HL-60 (cell line): ENCODE measurements around the gene PRDX3.

Source experiments
- POLR2AphosphoS5 ChIP-seq: IDR thresholded peaks from 2 replicates; pipeline ENCODE4 v1.6.1; 2012; ENCODE audit warnings: low read depth
- TF ChIP-seq, protein P1 (sequence below): IDR thresholded peaks from one replicate; pipeline ENCODE4 v1.5.1; 2011; ENCODE audit warnings: low read length, control low read depth, inconsistent platforms; ENCODE audit not compliant: insufficient read depth

DNA sequence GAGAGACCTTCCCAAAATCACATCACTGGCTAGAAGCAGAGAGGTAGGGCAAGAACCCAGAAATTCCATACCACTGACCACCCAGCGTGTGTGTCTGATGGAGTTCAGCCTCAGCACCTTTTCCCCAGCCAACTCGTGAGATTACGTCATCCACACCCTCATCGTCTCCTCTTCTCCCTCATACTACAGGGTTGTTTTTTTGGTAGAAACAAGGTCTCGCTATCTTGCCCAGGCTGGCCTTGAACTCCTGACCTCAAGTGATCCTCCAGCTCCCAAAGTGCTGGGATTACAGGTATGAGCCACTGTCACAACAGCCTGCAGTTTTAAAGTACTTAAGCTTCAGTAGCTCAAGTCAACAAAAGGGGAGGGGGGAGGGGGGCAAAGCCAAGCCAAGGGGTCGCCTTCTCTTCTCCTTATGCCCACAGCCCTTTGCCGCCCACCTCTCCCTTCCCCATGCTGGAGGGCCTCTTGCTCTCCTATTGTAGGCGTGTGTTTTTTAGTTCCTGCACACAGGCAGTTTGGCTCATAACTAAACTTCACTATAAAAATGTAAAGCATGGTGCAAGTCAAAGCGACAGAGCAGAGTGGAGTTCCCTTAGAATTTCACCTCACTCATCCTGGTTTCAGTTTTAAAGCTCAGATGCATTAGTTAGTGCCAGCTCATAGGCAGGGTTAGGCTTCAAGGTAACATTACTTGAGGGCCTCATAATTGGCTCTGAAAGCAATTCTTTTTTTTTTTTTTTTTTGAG, 5.2 kb upstream of the PRDX3 start:
- TF ChIP-seq, protein P1, sequence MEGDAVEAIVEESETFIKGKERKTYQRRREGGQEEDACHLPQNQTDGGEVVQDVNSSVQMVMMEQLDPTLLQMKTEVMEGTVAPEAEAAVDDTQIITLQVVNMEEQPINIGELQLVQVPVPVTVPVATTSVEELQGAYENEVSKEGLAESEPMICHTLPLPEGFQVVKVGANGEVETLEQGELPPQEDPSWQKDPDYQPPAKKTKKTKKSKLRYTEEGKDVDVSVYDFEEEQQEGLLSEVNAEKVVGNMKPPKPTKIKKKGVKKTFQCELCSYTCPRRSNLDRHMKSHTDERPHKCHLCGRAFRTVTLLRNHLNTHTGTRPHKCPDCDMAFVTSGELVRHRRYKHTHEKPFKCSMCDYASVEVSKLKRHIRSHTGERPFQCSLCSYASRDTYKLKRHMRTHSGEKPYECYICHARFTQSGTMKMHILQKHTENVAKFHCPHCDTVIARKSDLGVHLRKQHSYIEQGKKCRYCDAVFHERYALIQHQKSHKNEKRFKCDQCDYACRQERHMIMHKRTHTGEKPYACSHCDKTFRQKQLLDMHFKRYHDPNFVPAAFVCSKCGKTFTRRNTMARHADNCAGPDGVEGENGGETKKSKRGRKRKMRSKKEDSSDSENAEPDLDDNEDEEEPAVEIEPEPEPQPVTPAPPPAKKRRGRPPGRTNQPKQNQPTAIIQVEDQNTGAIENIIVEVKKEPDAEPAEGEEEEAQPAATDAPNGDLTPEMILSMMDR: no peak
- no peak for TF ChIP-seq POLR2AphosphoS5
